Stomach (tissue), 9 donors: ENCODE data around the gene P2RX3. TPM values are rescaled to one million over a fixed set of nuclear protein-coding genes. Genes with fewer than 3 reads are reported as not detected.

ENCODE experiments used
- DNase-seq, 2 donors: peaks; one replicate each; pipeline versions ENCODE4 v3.0.0 to v3.0.0-alpha.2; 2013 to 2019
- H3K27ac ChIP-seq, 5 donors: fragments of 200-600 bp in 4 of 5; sonication (generic) in 4 of 5; one replicate each; pipeline ENCODE4 v1.5.1; 2013 to 2019; ENCODE audit warnings: mild to moderate bottlenecking in 1 of 5, moderate library complexity in 1 of 5
- H3K27me3 ChIP-seq, 3 donors: fragments of 200-600 bp; sonication (generic); one replicate each; pipeline ENCODE4 v1.5.1; 2017 to 2019; ENCODE audit warnings: mixed run types in 1 of 3
- H3K36me3 ChIP-seq, 4 donors: fragments of 200-600 bp; sonication (generic); 1 replicate in 3 of 4; 2 replicates in 1 of 4; pipeline ENCODE4 v1.5.1; 2016 to 2019
- H3K4me1 ChIP-seq, 4 donors: fragments of 200-600 bp; sonication (generic); one replicate each; pipeline ENCODE4 v1.5.1; 2016 to 2019
- H3K4me3 ChIP-seq, 4 donors: fragments of 200-600 bp; sonication (generic) in 3 of 4; one replicate each; pipeline ENCODE4 v1.5.1; 2016 to 2019; ENCODE audit warnings: mild to moderate bottlenecking in 1 of 4
- H3K9me3 ChIP-seq, 4 donors: fragments of 200-600 bp; sonication (generic); one replicate each; pipeline ENCODE4 v1.5.1; 2016 to 2019
- CTCF ChIP-seq, 7 experiments: fragments of 450-650 bp in 4 of 7; fragments of 200-600 bp in 3 of 7; sonication (generic) in 3 of 7; IDR thresholded peaks; one replicate each; pipeline ENCODE4 v1.5.1; 2016 to 2019; ENCODE audit warnings: antibody characterized with exemption in 7 of 7, control low read depth in 2 of 7, mild to moderate bottlenecking in 1 of 7
- EP300 ChIP-seq: sonication (generic); formaldehyde crosslinking; IDR thresholded peaks from one replicate; pipeline ENCODE4 v1.6.1; 2017; ENCODE audit warnings: antibody characterized with exemption
- POLR2A ChIP-seq, 4 donors: fragments of 450-650 bp; IDR thresholded peaks; one replicate each; pipeline ENCODE4 v1.6.1; 2016; ENCODE audit warnings: antibody characterized with exemption in 4 of 4, control low read depth in 2 of 4, mild to moderate bottlenecking in 1 of 4, moderate library complexity in 1 of 4
- POLR2AphosphoS5 ChIP-seq, 3 donors: sonication (generic); formaldehyde crosslinking; IDR thresholded peaks; one replicate each; pipeline ENCODE4 v1.6.1; 2016; ENCODE audit warnings: antibody characterized with exemption in 3 of 3
- WGBS, 5 donors: extraction: QIAGEN DNeasy Blood & Tissue Kit in 3 of 5; methylation state at CpG; one replicate each; pipeline versions ENCODE4 v1.1.5 to v1.1.7; 2013 to 2018; 5-methylcytosine and 5-hydroxymethylcytosine counted together
- intact Hi-C: fragments of 100-400 bp; cut with DNase I; formaldehyde crosslinking; loops from one replicate; pipeline ENCODE4 v1.15.1; 2023; ENCODE audit warnings: low total_unique reads
- polyA plus RNA-seq, 3 donors: library from polyadenylated mRNA; stranded (reverse); fragments of 200-250 nt; gene quantifications; one replicate each; pipeline ENCODE4 v1.2.3, GENCODE V29; 2013
- total RNA-seq, 5 donors: library from RNA; depleted of rRNA; stranded (reverse); fragments of >200 nt; gene quantifications; one replicate each; pipeline versions ENCODE4 v1.1.0 to v1.2.3, GENCODE V29; 2014 to 2016
- donor health status: healthy with polysubstance abuse.
- donor health status: Bipolar disorder and iron deficiency.
- donor health status: healthy.

The P2RX3 gene
- total and polyA plus RNA-seq, 8 donors = 0.18 to 1.7 TPM; not detected in 6

- intact Hi-C loops = no loop called here
- Histone ChIP-seq H3K27me3 (no peaks in the 10 kb centered on the region), H3K9me3 (no peaks in the 10 kb centered on the region), H3K4me1 (peaks cover 5 to 33% (median 18%) of the 10 kb centered on the region in 4 donors), H3K4me3 (no peak overlapping the region), H3K27ac (no peak overlapping the region), H3K36me3 (peaks cover 44 to 92% (median 79%) of the 10 kb centered on the region in 4 donors)
- TF ChIP-seq POLR2AphosphoS5 (IDR thresholded peaks at IDR 0.05) (no peak), POLR2A (IDR thresholded peaks at IDR 0.05) (no peak), CTCF (IDR thresholded peaks at IDR 0.05) (no peak), EP300 (no peak)
- WGBS, 5 donors = 81 to 94% (median 89%) methylated on average over 3 of the region's 3 CpGs
- DNase-seq = no peak
These were observed 81.0 kb downstream of the P2RX3 start for GRCh38 chr11:57419146-57419545.

DNA sequence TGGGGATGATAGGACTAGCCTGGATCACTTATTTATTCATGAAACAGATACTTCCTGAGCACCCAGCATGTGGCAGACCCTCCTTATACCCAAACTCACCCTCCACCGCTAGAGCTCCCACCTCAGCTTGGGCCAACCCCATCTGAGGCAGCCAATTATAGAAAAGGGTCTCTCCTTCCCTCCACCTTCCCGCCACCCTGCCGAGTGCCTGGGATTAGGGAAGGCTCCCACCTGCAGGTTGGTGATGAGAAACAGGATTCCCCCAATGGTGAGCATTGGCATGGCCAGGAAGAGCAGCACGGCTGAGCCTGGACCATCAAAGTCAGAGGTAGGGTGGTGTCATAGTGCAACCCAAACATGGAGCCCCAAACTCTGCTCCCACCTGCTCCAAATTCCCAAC is 82.9 kb downstream of the P2RX3 start:
- H3K9me3 ChIP-seq = no peaks in the 10 kb centered on the region
- no peaks in the 10 kb centered on the region for H3K27me3 ChIP-seq
- intact Hi-C loops = no loop called here
- 91 to 96% (median 93%) methylated on average over 3 to 4 of the region's 4 CpGs for WGBS, 5 donors
- TF ChIP-seq POLR2A (IDR thresholded peaks at IDR 0.05) = no peak
- TF ChIP-seq EP300 = no peak
- no peak for TF ChIP-seq CTCF (IDR thresholded peaks at IDR 0.05)
- no peak for TF ChIP-seq POLR2AphosphoS5 (IDR thresholded peaks at IDR 0.05)
- no peak for DNase-seq
- peaks cover 31 to 72% (median 62%) of the 10 kb centered on the region in 4 donors for H3K36me3 ChIP-seq
- H3K4me1 ChIP-seq = peaks cover 24 to 52% (median 37%) of the 10 kb centered on the region in 4 donors
- no peak overlapping the region for H3K4me3 ChIP-seq
- H3K27ac ChIP-seq = no peak overlapping the region

DNA sequence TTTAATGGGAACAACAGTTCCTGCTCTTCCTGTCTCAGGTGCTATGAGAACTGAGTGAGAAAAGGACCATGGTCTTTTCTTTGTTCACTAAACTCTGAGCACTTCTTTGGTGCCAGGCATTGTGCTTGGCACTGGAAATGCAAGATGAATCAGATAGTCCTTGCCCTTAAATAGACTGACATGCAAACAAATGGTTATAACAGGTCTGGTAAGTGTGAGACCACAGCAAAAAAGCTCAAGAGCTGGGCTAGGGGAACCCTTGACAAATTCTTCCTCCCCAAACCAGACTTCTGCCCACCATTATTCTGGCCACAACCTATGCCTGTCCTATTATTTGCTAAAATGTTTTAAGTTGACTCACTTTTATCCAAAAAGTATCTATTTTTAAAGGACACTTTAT is 83.7 kb downstream of the P2RX3 start:
- intact Hi-C loops = no loop called here
- H3K36me3 ChIP-seq = peaks cover 23 to 65% (median 54%) of the 10 kb centered on the region in 4 donors
- no peak overlapping the region for H3K4me3 ChIP-seq
- H3K9me3 ChIP-seq = no peaks in the 10 kb centered on the region
- H3K27ac ChIP-seq = no peak overlapping the region
- TF ChIP-seq EP300 (no peak), POLR2A (IDR thresholded peaks at IDR 0.05) (no peak), POLR2AphosphoS5 (IDR thresholded peaks at IDR 0.05) (no peak), CTCF (IDR thresholded peaks at IDR 0.05) (no peak)
- no peaks in the 10 kb centered on the region for H3K27me3 ChIP-seq
- H3K4me1 ChIP-seq = peaks cover 31 to 53% (median 40%) of the 10 kb centered on the region in 4 donors
- DNase-seq = no peak

Other genes starting within 250 kb of the P2RX3 start
- under 1 TPM in 1 of 5 donors, not detected in 4; 0.73 TPM for gene LRRC55, start 156.4 kb upstream of the P2RX3 start, total RNA-seq
- gene LRRC55, start 156.4 kb upstream of the P2RX3 start, polyA plus RNA-seq = under 1 TPM in 1 of 3 donors, not detected in 2; 0.08 TPM
- gene APLNR, start 101.1 kb upstream of the P2RX3 start, total RNA-seq = 10 to 100 TPM in 1 of 5 donors, 1 to 10 TPM in 2, not detected in 2; 2.3 to 12.1 (median 5.1) TPM
- gene APLNR, start 101.1 kb upstream of the P2RX3 start, polyA plus RNA-seq = 1 to 10 TPM in 1 of 3 donors, under 1 TPM in 2; 0.43 to 1.1 (median 1.00) TPM
- 100 to 1,000 TPM in 3 of 5 donors, 10 to 100 TPM in 2; 59.4 to 238 (median 126) TPM for gene TNKS1BP1, start 13.4 kb upstream of the P2RX3 start, total RNA-seq
- 100 to 1,000 TPM in 2 of 3 donors, 10 to 100 TPM in 1; 84.9 to 136 (median 111) TPM for gene TNKS1BP1, start 13.4 kb upstream of the P2RX3 start, polyA plus RNA-seq
- gene SSRP1, start 2.5 kb upstream of the P2RX3 start, total RNA-seq = 10 to 100 TPM; 15.8 to 62.9 (median 41.9) TPM
- gene SSRP1, start 2.5 kb upstream of the P2RX3 start, polyA plus RNA-seq = 10 to 100 TPM; 43.5 to 58.8 (median 50.6) TPM
- not detected for gene PRG3, start 42.8 kb downstream of the P2RX3 start, total RNA-seq
- not detected for gene PRG3, start 42.8 kb downstream of the P2RX3 start, polyA plus RNA-seq
- gene PRG2, start 52.3 kb downstream of the P2RX3 start, total RNA-seq = under 1 TPM in 1 of 5 donors, not detected in 4; 0.73 TPM
- gene PRG2, start 52.3 kb downstream of the P2RX3 start, polyA plus RNA-seq = under 1 TPM in 1 of 3 donors, not detected in 2; 0.25 TPM
- 10 to 100 TPM in 3 of 5 donors, 1 to 10 TPM in 2; 1.2 to 81.7 (median 10.5) TPM for gene SLC43A3, start 88.8 kb downstream of the P2RX3 start, total RNA-seq
- 10 to 100 TPM; 10.2 to 22.8 (median 15.0) TPM for gene SLC43A3, start 88.8 kb downstream of the P2RX3 start, polyA plus RNA-seq
- 1 to 10 TPM in 2 of 5 donors, not detected in 3; 3.9 to 8.1 TPM for gene RTN4RL2, start 122.2 kb downstream of the P2RX3 start, total RNA-seq
- gene RTN4RL2, start 122.2 kb downstream of the P2RX3 start, polyA plus RNA-seq = under 1 TPM; 0.75 to 0.78 (median 0.76) TPM
- 10 to 100 TPM; 10.5 to 38.4 (median 18.5) TPM for gene SLC43A1, start 177.3 kb downstream of the P2RX3 start, total RNA-seq
- gene SLC43A1, start 177.3 kb downstream of the P2RX3 start, polyA plus RNA-seq = 10 to 100 TPM; 16.0 to 24.6 (median 19.7) TPM
- 10 to 100 TPM in 3 of 5 donors, 1 to 10 TPM in 2; 1.7 to 51.3 (median 31.3) TPM for gene TIMM10, start 192.4 kb downstream of the P2RX3 start, total RNA-seq
- 10 to 100 TPM; 66.7 to 79.6 (median 73.7) TPM for gene TIMM10, start 192.4 kb downstream of the P2RX3 start, polyA plus RNA-seq
- not detected for gene SMTNL1, start 199.2 kb downstream of the P2RX3 start, total RNA-seq
- not detected for gene SMTNL1, start 199.2 kb downstream of the P2RX3 start, polyA plus RNA-seq
- gene UBE2L6, start 229.3 kb downstream of the P2RX3 start, total RNA-seq = 10 to 100 TPM in 4 of 5 donors, 1 to 10 TPM in 1; 2.2 to 57.8 (median 21.3) TPM
- gene UBE2L6, start 229.3 kb downstream of the P2RX3 start, polyA plus RNA-seq = 10 to 100 TPM; 47.3 to 73.0 (median 71.4) TPM